Glutamatergic neuron (in vitro differentiated cells): ENCODE results near the gene CFDP1. TPM values are rescaled to one million over a fixed set of nuclear protein-coding genes. Genes with fewer than 3 reads are reported as not detected.

Source experiments
- DNase-seq: peaks from one replicate; pipeline ENCODE4 v3.0.0; 2022
- H3K27ac Mint-ChIP-seq: one replicate; pipeline ENCODE4 v1.8.0; 2020; ENCODE audit warnings: mild to moderate bottlenecking, mixed read lengths, inconsistent platforms; ENCODE audit not compliant: unreplicated experiment
- H3K27me3 Mint-ChIP-seq: one replicate; pipeline ENCODE4 v1.8.0; 2020; ENCODE audit warnings: mild to moderate bottlenecking, moderate library complexity, mixed read lengths, inconsistent platforms; ENCODE audit not compliant: unreplicated experiment
- H3K36me3 Mint-ChIP-seq: one replicate; pipeline ENCODE4 v1.8.0; 2020; ENCODE audit warnings: mild to moderate bottlenecking, mixed read lengths, inconsistent platforms; ENCODE audit not compliant: unreplicated experiment
- H3K4me1 Mint-ChIP-seq: one replicate; pipeline ENCODE4 v1.8.0; 2020; ENCODE audit warnings: mild to moderate bottlenecking, low read depth, mixed read lengths, inconsistent platforms; ENCODE audit not compliant: unreplicated experiment
- H3K4me3 Mint-ChIP-seq: one replicate; pipeline ENCODE4 v1.8.0; 2020; ENCODE audit warnings: mild to moderate bottlenecking, mixed read lengths, inconsistent platforms; ENCODE audit not compliant: unreplicated experiment
- H3K9me3 Mint-ChIP-seq: one replicate; pipeline ENCODE4 v1.8.0; 2020; ENCODE audit warnings: mild to moderate bottlenecking, moderate library complexity, mixed read lengths, inconsistent platforms; ENCODE audit not compliant: unreplicated experiment
- total RNA-seq: library from RNA; stranded (reverse); fragmentation: NEBNext Ultra II Directional; extraction: Animal tissue kit (Norgen Biotek cat#: 25700); gene quantifications from one replicate; pipeline ENCODE4 v1.2.1, GENCODE V29; 2021; ENCODE audit not compliant: unreplicated experiment
- TF ChIP-seq, protein P1 (sequence below): fragments of 200-600 bp; sonication (generic); IDR thresholded peaks from one replicate; pipeline ENCODE4 v1.5.0; 2021; ENCODE audit not compliant: partially characterized antibody, unreplicated experiment

The CFDP1 gene
- total RNA-seq, 1 donor from 2014 or later, result 60.1 TPM

DNA sequence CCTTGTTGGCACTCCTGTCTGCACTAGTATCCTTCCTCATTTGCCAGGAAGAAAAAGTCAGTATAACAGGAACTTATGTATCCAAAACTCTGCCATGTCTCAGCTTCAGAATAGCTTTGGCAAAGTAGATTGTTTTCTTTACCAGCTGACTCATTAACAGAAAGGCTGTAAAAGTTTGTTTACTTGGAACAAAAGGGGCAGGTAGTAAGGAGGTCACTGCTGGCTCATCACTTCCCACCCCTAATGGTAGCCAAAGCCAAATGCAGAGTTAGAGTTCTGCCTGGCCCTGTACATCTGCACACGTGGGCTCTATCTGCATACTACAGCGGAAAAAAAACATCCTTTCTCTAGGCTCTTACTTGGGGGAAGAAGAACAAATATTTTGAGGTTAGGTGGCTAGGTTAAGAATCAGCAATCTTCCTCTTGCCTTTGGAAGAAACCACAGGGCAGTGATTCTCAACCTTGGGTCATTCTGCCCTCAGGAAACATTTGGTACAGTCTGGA, 90.9 kb downstream of the CFDP1 start:
- H3K9me3 Mint-ChIP-seq, result peaks cover 9% of the 10 kb centered on the region
- peaks cover 6% of the 10 kb centered on the region for H3K27me3 Mint-ChIP-seq
- no peak overlapping the region for H3K4me3 Mint-ChIP-seq
- no peaks in the 10 kb centered on the region for H3K36me3 Mint-ChIP-seq
- no peak for DNase-seq
- H3K27ac Mint-ChIP-seq, result peak overlapping the region; percentile 46
- TF ChIP-seq, protein P1, sequence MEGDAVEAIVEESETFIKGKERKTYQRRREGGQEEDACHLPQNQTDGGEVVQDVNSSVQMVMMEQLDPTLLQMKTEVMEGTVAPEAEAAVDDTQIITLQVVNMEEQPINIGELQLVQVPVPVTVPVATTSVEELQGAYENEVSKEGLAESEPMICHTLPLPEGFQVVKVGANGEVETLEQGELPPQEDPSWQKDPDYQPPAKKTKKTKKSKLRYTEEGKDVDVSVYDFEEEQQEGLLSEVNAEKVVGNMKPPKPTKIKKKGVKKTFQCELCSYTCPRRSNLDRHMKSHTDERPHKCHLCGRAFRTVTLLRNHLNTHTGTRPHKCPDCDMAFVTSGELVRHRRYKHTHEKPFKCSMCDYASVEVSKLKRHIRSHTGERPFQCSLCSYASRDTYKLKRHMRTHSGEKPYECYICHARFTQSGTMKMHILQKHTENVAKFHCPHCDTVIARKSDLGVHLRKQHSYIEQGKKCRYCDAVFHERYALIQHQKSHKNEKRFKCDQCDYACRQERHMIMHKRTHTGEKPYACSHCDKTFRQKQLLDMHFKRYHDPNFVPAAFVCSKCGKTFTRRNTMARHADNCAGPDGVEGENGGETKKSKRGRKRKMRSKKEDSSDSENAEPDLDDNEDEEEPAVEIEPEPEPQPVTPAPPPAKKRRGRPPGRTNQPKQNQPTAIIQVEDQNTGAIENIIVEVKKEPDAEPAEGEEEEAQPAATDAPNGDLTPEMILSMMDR, result no peak
- peaks cover 54% of the 10 kb centered on the region for H3K4me1 Mint-ChIP-seq

DNA sequence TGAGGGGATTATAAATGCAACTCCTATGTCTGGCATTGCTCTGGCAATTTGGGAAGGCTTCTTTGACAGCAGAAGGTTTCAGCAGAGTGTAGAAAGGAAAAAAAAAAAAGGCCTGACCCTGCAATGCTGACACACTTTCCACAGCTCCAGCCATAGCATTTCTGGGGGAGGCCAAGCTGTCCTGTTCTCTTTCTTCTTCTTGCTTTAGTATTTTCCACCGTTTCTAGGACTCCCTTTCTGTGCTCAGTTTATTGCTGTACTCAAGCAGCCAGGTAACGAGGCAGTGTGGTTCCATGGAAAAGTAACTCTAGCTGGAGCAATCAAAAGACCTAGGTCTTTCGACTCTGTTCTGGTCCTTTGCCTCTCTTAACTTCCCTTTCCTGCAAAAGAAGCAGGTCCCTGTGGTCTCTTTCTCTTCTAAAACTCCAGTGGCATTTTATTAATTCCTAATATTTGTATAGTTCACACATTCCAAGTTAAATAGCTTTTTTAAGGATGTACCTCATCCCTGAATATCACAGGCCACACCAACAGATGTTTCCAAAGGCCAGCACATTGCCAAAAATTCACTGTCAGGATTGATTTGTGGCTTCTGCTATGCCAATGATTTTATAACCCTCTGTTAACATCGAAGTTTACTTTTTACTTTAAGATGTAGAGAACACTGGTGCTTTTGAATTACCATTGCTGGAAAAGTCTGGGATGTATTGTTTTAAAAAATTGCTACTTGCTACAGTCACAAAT, 91.6 kb downstream of the CFDP1 start:
- no peaks in the 10 kb centered on the region for H3K36me3 Mint-ChIP-seq

DNA sequence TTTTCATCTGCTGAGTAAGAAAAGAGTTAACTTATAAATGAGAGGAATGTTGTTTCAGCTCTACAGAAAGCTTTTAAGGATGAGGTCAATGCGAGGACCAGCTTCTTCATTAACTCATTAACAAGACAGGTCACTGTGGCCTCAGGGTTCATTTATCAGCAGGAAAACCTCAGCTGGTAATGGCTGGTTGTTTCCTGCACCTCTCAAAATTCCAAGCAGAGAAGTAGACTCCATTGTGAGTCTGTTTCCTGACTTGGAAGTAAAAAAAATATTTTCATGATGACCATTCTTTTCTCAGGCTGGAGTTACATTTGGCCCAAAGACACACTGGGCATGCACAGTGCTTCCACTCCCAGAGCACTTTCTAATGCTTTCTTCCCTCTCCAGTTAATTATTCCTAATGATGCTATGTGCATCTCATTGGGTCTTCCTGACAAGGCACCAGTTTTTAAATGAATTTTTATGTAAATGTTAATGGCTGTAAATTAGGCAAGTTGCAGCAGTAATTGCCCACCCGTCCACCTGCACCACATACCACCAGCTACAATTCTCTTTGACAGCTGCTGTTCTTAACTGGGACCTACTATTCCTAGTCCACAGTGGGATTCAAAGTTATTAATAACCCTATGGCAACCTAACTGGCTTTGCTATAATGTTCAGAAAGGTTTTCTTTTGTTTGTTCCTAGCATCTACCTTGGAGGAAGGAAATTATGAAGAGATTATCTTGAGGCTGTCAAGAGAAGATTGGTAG, 92.4 kb downstream of the CFDP1 start:
- TF ChIP-seq, protein P1, result no peak
- no peaks in the 10 kb centered on the region for H3K36me3 Mint-ChIP-seq
- DNase-seq, result no peak
- peak overlapping the region; percentile 70 for H3K27ac Mint-ChIP-seq
- peak overlapping the region; percentile 72 for H3K4me3 Mint-ChIP-seq
- peaks cover 1% of the 10 kb centered on the region for H3K27me3 Mint-ChIP-seq
- H3K9me3 Mint-ChIP-seq, result peaks cover under 1% of the 10 kb centered on the region
- H3K4me1 Mint-ChIP-seq, result peaks cover 61% of the 10 kb centered on the region

More for the DNA sequence above, 91.6 kb downstream of the CFDP1 start:
- H3K9me3 Mint-ChIP-seq, result peaks cover 7% of the 10 kb centered on the region
- no peak for DNase-seq
- H3K4me1 Mint-ChIP-seq, result peaks cover 59% of the 10 kb centered on the region
- H3K27ac Mint-ChIP-seq, result peak overlapping the region; percentile 70
- TF ChIP-seq, protein P1, result no peak
- peak overlapping the region; percentile 36 for H3K4me3 Mint-ChIP-seq
- H3K27me3 Mint-ChIP-seq, result peaks cover 4% of the 10 kb centered on the region

DNA sequence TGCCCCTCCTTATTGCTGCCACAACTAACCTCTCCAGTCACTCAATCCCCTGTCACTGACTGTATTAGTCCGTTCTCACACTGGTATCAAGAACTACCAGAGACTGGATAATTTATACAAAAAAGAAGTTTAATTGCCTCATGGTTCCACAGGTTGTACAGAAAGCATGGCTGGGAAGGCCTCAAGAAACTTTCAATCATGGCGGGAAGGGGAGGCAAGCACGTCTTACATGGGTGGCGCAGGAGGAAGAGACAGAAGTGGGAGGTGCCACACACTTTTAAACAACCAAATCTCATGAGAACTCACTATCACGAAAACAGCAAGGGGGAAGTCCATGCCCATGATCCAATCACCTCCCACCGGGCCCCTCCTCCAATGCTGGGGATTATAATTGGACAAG, 95.9 kb downstream of the CFDP1 start:
- TF ChIP-seq, protein P1, result no peak
- Mint-ChIP-seq H3K36me3 (no peaks in the 10 kb centered on the region), H3K27me3 (peaks cover 1% of the 10 kb centered on the region), H3K4me1 (peaks cover 55% of the 10 kb centered on the region), H3K27ac (no peak overlapping the region), H3K9me3 (peaks cover 3% of the 10 kb centered on the region), H3K4me3 (no peak overlapping the region)
- DNase-seq, result no peak
